Testis (tissue), 2 donors: ENCODE results near the gene FKBP10.

Experiments
- POLR2A ChIP-seq: fragments of 450-650 bp; IDR thresholded peaks from one replicate; pipeline ENCODE4 v1.6.1; 2017; ENCODE audit warnings: antibody characterized with exemption, mild to moderate bottlenecking, moderate library complexity
- TF ChIP-seq, protein P1 (sequence below), 3 experiments: fragments of 450-650 bp in 2 of 3; fragments of 200-600 bp in 1 of 3; sonication (generic) in 1 of 3; IDR thresholded peaks; one replicate each; pipeline ENCODE4 v1.5.1; 2016 to 2019; ENCODE audit warnings: antibody characterized with exemption in 3 of 3, mild to moderate bottlenecking in 2 of 3, moderate library complexity in 1 of 3

DNA sequence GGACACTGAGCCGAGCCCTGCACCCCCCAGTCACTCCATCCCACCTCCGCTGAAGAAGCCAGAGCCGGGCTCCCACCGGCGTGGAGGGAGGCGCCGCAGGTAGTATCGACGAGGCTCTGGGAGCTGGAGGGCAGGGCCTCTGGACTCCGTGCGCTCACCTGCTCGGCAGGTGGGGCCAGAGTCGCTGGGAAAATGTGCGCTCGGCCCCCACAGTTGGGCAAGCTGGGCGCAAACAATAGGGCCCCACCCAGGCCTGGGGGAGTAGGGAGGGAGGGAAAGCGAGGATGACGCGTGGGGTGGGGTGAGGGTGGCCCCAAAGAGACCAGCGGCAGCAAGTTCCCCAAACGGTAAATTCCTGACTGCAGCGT lies 27.0 kb upstream of the FKBP10 start:
- TF ChIP-seq, protein P1, sequence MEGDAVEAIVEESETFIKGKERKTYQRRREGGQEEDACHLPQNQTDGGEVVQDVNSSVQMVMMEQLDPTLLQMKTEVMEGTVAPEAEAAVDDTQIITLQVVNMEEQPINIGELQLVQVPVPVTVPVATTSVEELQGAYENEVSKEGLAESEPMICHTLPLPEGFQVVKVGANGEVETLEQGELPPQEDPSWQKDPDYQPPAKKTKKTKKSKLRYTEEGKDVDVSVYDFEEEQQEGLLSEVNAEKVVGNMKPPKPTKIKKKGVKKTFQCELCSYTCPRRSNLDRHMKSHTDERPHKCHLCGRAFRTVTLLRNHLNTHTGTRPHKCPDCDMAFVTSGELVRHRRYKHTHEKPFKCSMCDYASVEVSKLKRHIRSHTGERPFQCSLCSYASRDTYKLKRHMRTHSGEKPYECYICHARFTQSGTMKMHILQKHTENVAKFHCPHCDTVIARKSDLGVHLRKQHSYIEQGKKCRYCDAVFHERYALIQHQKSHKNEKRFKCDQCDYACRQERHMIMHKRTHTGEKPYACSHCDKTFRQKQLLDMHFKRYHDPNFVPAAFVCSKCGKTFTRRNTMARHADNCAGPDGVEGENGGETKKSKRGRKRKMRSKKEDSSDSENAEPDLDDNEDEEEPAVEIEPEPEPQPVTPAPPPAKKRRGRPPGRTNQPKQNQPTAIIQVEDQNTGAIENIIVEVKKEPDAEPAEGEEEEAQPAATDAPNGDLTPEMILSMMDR (IDR thresholded peaks at IDR 0.05) = no peak
- no peak for TF ChIP-seq POLR2A
